Spleen (tissue), 11 donors: ENCODE measurements around the gene SF3A1. TPM values are rescaled to one million over a fixed set of nuclear protein-coding genes. Genes with fewer than 3 reads are reported as not detected.

Experiments used
- DNase-seq: peaks from one replicate; pipeline ENCODE4 v3.0.0-alpha.2; 2020
- H3K27ac ChIP-seq, 8 donors: fragments of 200-600 bp; sonication (generic) in 7 of 8; 1 replicate in 4 of 8; 2 replicates in 4 of 8; pipeline versions ENCODE4 v1.5.0 to v1.8.0; 2016 to 2021; ENCODE audit warnings: inconsistent platforms in 4 of 8, mild to moderate bottlenecking in 4 of 8, moderate library complexity in 1 of 8
- H3K27me3 ChIP-seq, 7 donors: fragments of 200-600 bp; sonication (generic) in 6 of 7; replicated peaks in 1 of 7; 1 replicate in 4 of 7; 2 replicates in 3 of 7; pipeline versions ENCODE4 v1.5.0 to v1.8.0; 2016 to 2021; ENCODE audit warnings: inconsistent platforms in 3 of 7, mild to moderate bottlenecking in 1 of 7
- H3K36me3 ChIP-seq, 6 donors: fragments of 200-600 bp; sonication (generic) in 5 of 6; 1 replicate in 4 of 6; 2 replicates in 2 of 6; pipeline versions ENCODE4 v1.5.0 to v1.8.0; 2016 to 2021; ENCODE audit warnings: inconsistent platforms in 2 of 6
- H3K4me1 ChIP-seq, 6 donors: fragments of 200-600 bp; sonication (generic) in 5 of 6; 1 replicate in 3 of 6; 2 replicates in 3 of 6; pipeline versions ENCODE4 v1.5.0 to v1.8.0; 2016 to 2021; ENCODE audit warnings: inconsistent platforms in 3 of 6
- H3K4me3 ChIP-seq, 8 donors: fragments of 200-600 bp; sonication (generic) in 7 of 8; 1 replicate in 4 of 8; 2 replicates in 4 of 8; pipeline versions ENCODE4 v1.5.0 to v1.8.0; 2016 to 2021; ENCODE audit warnings: inconsistent platforms in 4 of 8, mild to moderate bottlenecking in 4 of 8, moderate library complexity in 2 of 8
- H3K9me3 ChIP-seq, 8 donors: fragments of 200-600 bp; sonication (generic) in 7 of 8; 1 replicate in 4 of 8; 2 replicates in 4 of 8; pipeline versions ENCODE4 v1.5.0 to v1.8.0; 2016 to 2021; ENCODE audit warnings: inconsistent platforms in 4 of 8
- POLR2A ChIP-seq, 3 donors: fragments of 450-650 bp; IDR thresholded peaks; one replicate each; pipeline ENCODE4 v1.5.1; 2017; ENCODE audit warnings: antibody characterized with exemption in 3 of 3, mild to moderate bottlenecking in 1 of 3
- POLR2AphosphoS5 ChIP-seq, 3 donors: sonication (generic); formaldehyde crosslinking; IDR thresholded peaks; one replicate each; pipeline ENCODE4 v1.5.1; 2017; ENCODE audit warnings: antibody characterized with exemption in 3 of 3
- WGBS, 5 donors: extraction: QIAGEN DNeasy Blood & Tissue Kit in 3 of 5; methylation state at CpG; one replicate each; pipeline versions ENCODE4 v1.1.5 to v1.1.7; 2013 to 2018; 5-methylcytosine and 5-hydroxymethylcytosine counted together
- intact Hi-C: fragments of 100-400 bp; cut with DNase I; formaldehyde crosslinking; loops from one replicate; pipeline ENCODE4 v1.15.0; 2023; ENCODE audit warnings: low total_unique reads
- polyA plus RNA-seq, 3 donors: library from polyadenylated mRNA; stranded (reverse); fragments of 200-250 nt; gene quantifications; one replicate each; pipeline ENCODE4 v1.2.1, GENCODE V29; 2013
- total RNA-seq, 7 donors: library from RNA; depleted of rRNA in 3 of 7; stranded (reverse); fragments of >200 nt in 3 of 7; fragmentation: NEBNext Ultra II Directional in 4 of 7; extraction: Animal tissue kit (Norgen Biotek cat#: 25700) in 4 of 7; gene quantifications; one replicate each; pipeline versions ENCODE4 v1.1.0 to v1.2.1, GENCODE V29; 2016 to 2021
- TF ChIP-seq, protein P1 (sequence below), 11 experiments: fragments of 200-600 bp in 7 of 11; fragments of 450-650 bp in 4 of 11; sonication (generic) in 4 of 11; IDR thresholded peaks in 8 of 11; conservative IDR thresholded peaks in 3 of 11; 1 replicate in 7 of 11; 2 replicates in 4 of 11; pipeline versions ENCODE4 v1.4.0 to v1.8.0; 2016 to 2021; ENCODE audit warnings: antibody characterized with exemption in 11 of 11, inconsistent platforms in 4 of 11, mild to moderate bottlenecking in 1 of 11
- donor health status: healthy with polysubstance abuse.
- donor health status: DM: no; HTN: no; CAD: no; lungs with moderate emphysema.
- donor health status: DM: no; HTN: no; CAD: no.
- donor health status: Bipolar disorder and iron deficiency.
- donor health status: healthy.
- donor health status: DM: no; HTN: no; CAD: no.
- donor health status: DM: yes; HTN: yes; CAD: no.

Gene SF3A1
- total and polyA plus RNA-seq, 10 donors, result 14.9 to 223 (median 175) TPM

DNA sequence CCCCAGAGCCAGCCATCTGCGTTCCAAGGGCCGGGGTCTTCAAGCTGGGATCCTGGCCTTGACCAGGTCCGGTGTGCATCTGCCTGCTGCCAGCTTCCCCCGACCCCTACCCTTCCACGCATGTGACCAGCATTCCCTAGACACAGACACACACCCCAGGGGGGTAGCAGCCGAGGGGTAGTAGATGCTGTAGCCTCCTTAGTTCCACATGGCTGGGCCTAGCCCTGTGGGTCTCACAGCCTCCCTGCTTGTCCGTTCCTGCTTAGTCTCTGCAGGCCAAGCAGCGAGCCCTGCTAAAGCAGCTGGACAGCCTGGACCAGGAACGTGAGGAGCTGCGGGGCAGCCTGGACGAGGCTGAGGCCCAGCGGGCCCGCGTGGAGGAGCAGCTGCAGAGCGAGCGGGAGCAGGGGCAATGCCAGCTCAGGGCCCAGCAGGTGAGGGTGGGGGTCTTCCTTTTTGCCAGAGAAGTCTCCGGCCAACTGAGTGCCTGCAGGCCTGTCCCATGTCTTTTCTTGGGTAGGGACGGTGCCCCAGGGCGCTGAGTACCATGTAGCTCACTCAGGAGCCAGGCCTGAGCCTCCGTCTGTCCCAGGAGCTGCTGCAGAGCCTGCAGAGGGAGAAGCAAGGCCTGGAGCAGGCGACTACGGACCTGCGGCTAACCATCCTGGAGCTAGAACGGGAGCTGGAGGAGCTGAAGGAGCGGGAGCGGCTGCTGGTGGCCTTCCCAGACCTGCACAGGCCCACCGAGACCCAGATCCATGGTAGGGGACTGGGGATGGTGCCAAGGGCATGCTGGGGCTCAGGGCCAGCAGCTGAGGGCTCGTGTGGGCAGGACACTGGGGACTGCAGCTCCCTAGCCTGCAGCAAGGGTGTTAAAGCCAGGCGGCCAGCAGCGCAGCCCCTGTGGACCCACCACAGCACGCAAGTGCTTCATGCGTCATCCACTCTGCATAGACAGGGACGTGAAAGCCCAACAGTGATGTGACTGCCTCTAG lies 16.9 kb upstream of the SF3A1 start:
- intact Hi-C loops, result no loop called here
- DNase-seq, result no peak
- no peaks in the 10 kb centered on the region for H3K27me3 ChIP-seq
- no peaks in the 10 kb centered on the region for H3K9me3 ChIP-seq
- 83 to 90% (median 88%) methylated on average over 12 to 33 of the region's 33 CpGs for WGBS, 5 donors
- peaks cover 0 to 22% (median 0%) of the 10 kb centered on the region in 6 donors for H3K36me3 ChIP-seq
- peak overlapping the region in 1 of 8 donors; percentile 13 for H3K4me3 ChIP-seq
- H3K27ac ChIP-seq, result peak overlapping the region in 7 of 8 donors; percentile 51 to 82 (median 65)
- H3K4me1 ChIP-seq, result peaks cover 0 to 35% (median 22%) of the 10 kb centered on the region in 6 donors
- no peak for TF ChIP-seq POLR2A (IDR thresholded peaks at IDR 0.05)
- TF ChIP-seq POLR2AphosphoS5 (IDR thresholded peaks at IDR 0.05), result peak in 1 of 3 donors; percentile 15

DNA sequence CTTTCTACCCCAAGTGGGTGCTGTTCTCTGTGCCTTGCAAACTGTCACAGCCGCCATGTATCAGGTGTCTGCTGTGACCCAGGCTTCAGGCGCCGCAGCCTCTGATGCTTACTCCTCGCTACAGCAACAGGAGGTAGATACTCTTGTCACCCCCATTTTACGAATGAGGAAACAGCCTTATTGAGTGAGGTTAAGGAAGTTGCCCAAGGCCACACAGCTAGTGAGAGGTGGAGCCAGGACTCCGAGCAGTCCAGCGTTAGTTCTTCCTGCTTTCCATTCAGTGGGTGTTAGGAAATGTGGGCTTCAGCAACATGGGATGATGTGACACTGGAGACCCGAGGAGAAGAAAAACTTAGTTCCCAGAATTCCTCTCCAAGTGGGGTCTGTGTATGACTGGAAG lies 16.2 kb upstream of the SF3A1 start:
- no peaks in the 10 kb centered on the region for H3K9me3 ChIP-seq
- TF ChIP-seq, protein P1, sequence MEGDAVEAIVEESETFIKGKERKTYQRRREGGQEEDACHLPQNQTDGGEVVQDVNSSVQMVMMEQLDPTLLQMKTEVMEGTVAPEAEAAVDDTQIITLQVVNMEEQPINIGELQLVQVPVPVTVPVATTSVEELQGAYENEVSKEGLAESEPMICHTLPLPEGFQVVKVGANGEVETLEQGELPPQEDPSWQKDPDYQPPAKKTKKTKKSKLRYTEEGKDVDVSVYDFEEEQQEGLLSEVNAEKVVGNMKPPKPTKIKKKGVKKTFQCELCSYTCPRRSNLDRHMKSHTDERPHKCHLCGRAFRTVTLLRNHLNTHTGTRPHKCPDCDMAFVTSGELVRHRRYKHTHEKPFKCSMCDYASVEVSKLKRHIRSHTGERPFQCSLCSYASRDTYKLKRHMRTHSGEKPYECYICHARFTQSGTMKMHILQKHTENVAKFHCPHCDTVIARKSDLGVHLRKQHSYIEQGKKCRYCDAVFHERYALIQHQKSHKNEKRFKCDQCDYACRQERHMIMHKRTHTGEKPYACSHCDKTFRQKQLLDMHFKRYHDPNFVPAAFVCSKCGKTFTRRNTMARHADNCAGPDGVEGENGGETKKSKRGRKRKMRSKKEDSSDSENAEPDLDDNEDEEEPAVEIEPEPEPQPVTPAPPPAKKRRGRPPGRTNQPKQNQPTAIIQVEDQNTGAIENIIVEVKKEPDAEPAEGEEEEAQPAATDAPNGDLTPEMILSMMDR (IDR thresholded peaks at IDR 0.05 in 8 of 11, conservative IDR thresholded peaks at IDR 0.05 in 3 of 11), result no peak
- TF ChIP-seq POLR2AphosphoS5 (IDR thresholded peaks at IDR 0.05), result peak in 1 of 3 donors; percentile 34
- intact Hi-C loops, result no loop called here
- peak overlapping the region in 1 of 8 donors; percentile 13 for H3K4me3 ChIP-seq
- 39 to 64% (median 52%) methylated on average over 8 of the region's 8 CpGs for WGBS, 5 donors
- H3K27me3 ChIP-seq, result no peaks in the 10 kb centered on the region
- H3K36me3 ChIP-seq, result peaks cover 0 to 19% (median 0%) of the 10 kb centered on the region in 6 donors
- DNase-seq, result no peak
- peaks cover 0 to 35% (median 22%) of the 10 kb centered on the region in 6 donors for H3K4me1 ChIP-seq
- peak overlapping the region in 7 of 8 donors; percentile 51 to 82 (median 65) for H3K27ac ChIP-seq

DNA sequence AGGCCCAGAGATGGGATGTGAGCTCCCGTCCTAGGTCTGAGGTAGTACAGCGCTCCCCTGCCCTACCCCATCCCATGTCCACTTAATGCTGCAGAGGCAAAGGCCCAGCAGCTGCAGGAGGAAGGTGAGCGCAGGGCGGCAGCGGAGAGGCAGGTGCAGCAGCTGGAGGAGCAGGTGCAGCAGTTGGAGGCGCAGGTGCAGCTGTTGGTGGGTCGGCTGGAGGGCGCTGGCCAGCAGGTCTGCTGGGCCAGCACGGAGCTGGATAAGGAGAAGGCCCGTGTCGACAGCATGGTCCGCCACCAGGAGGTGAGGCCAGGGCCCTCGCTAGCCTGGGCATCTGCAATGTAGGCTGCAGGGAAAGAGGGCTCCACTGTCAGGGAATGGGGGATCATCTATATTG lies 15.3 kb upstream of the SF3A1 start:
- Histone ChIP-seq H3K9me3 (no peaks in the 10 kb centered on the region), H3K4me3 (no peak overlapping the region), H3K27ac (peak overlapping the region in 1 of 8 donors; percentile 82), H3K27me3 (no peaks in the 10 kb centered on the region), H3K36me3 (peaks cover 0 to 10% (median 0%) of the 10 kb centered on the region in 6 donors), H3K4me1 (peaks cover 0 to 35% (median 22%) of the 10 kb centered on the region in 6 donors)
- no peak for DNase-seq
- WGBS, 5 donors, result 89 to 92% (median 90%) methylated on average over 12 to 13 of the region's 13 CpGs
- TF ChIP-seq POLR2A (IDR thresholded peaks at IDR 0.05), result no peak
- intact Hi-C loops, result no loop called here

DNA sequence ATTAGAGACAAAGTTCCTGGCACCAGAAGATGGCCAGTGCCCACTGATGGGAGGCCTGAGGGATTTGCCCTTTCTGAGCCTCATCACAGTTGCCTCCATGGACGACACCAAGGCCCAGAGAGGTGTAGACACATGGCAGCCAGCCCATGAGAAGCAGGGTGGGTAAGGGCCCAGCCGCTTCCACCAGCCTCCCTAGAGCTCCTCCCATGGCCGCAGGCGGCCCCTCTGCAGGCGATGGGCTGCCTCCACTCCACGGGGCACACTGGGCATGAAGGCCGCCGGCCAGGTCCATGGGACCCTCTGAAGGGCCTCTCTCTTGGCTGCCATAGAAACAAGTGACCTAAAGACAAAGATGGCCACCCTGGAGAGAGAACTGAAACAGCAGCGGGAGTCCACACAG lies 14.6 kb upstream of the SF3A1 start:
- 89 to 96% (median 95%) methylated on average over 9 of the region's 9 CpGs; no CpG with 5 or more reads in 1 of the 5 donors for WGBS, 5 donors
- DNase-seq, result no peak
- Histone ChIP-seq H3K27me3 (no peaks in the 10 kb centered on the region), H3K36me3 (peaks cover 0 to 8% (median 0%) of the 10 kb centered on the region in 6 donors), H3K9me3 (no peaks in the 10 kb centered on the region), H3K27ac (no peak overlapping the region), H3K4me3 (no peak overlapping the region), H3K4me1 (peaks cover 0 to 35% (median 22%) of the 10 kb centered on the region in 6 donors)
- TF ChIP-seq POLR2A (IDR thresholded peaks at IDR 0.05) (no peak), POLR2AphosphoS5 (IDR thresholded peaks at IDR 0.05) (no peak)
- TF ChIP-seq, protein P1 (IDR thresholded peaks at IDR 0.05 in 8 of 11, conservative IDR thresholded peaks at IDR 0.05 in 3 of 11), result no peak
- intact Hi-C loops, result no loop called here
